ENCODE measurements around the gene ZNF436. TPM values are rescaled to one million over a fixed set of nuclear protein-coding genes. Genes with fewer than 3 reads are reported as not detected.

ZNF436 gene
- total RNA-seq, 2 donors from 2014 or later, result 8.9 to 10.3 TPM

- no peak overlapping the region for H3K4me3 ChIP-seq (ENCODE audit: low read length)
- no peak for TF ChIP-seq CTCF (conservative IDR thresholded peaks at IDR 0.05)
- H3K9ac ChIP-seq (ENCODE audit: extremely low read depth, low read length, poor library complexity, severe bottlenecking), result no peak overlapping the region
- Mint-ChIP-seq H3K9me3 (no peaks in the 10 kb centered on the region), H3K4me1 (peaks cover 15% of the 10 kb centered on the region), H3K36me3 (ENCODE audit: low read depth) (no peaks in the 10 kb centered on the region), H3K27me3 (ENCODE audit: insufficient read depth) (peaks cover 68% of the 10 kb centered on the region), H3K4me3 (no peak overlapping the region), H3K27ac (no peak overlapping the region)
- H3K27ac ChIP-seq (ENCODE audit: low read depth, low read length), result no peak overlapping the region
- H3K9me3 ChIP-seq (ENCODE audit: control insufficient read depth, low read length), result peaks cover 5% of the 10 kb centered on the region
- DNase-seq, result no peak
- 63 to 88% methylated on average over 1 to 2 of the region's 2 CpGs for WGBS, 2 experiments (ENCODE audit: insufficient coverage in 1 of 2, insufficient read length in 1 of 2)
- no peaks in the 10 kb centered on the region for H3K36me3 ChIP-seq (ENCODE audit: control insufficient read depth, insufficient read depth, low read length)
- peaks cover 10% of the 10 kb centered on the region for H3K27me3 ChIP-seq (ENCODE audit: control insufficient read depth, insufficient read depth, low read length, poor library complexity, severe bottlenecking)
- H3K4me1 ChIP-seq (ENCODE audit: control insufficient read depth, insufficient read depth, low read length), result no peaks in the 10 kb centered on the region
Observed at GRCh38 chr1:23392125-23392855, 22.7 kb upstream of the ZNF436 start.

- Mint-ChIP-seq H3K27me3 (ENCODE audit: insufficient read depth) (peaks cover 70% of the 10 kb centered on the region), H3K9me3 (no peaks in the 10 kb centered on the region), H3K4me1 (peaks cover 7% of the 10 kb centered on the region), H3K27ac (no peak overlapping the region), H3K36me3 (ENCODE audit: low read depth) (no peaks in the 10 kb centered on the region), H3K4me3 (no peak overlapping the region)
- no peak overlapping the region for H3K9ac ChIP-seq (ENCODE audit: extremely low read depth, low read length, poor library complexity, severe bottlenecking)
- no peak overlapping the region for H3K27ac ChIP-seq (ENCODE audit: low read depth, low read length)
- no peaks in the 10 kb centered on the region for H3K36me3 ChIP-seq (ENCODE audit: control insufficient read depth, insufficient read depth, low read length)
- no peak for TF ChIP-seq CTCF (conservative IDR thresholded peaks at IDR 0.05)
- H3K9me3 ChIP-seq (ENCODE audit: control insufficient read depth, low read length), result peaks cover 5% of the 10 kb centered on the region
- 75 to 84% methylated on average over 9 of the region's 9 CpGs for WGBS, 2 experiments (ENCODE audit: insufficient coverage in 1 of 2, insufficient read length in 1 of 2)
- no peaks in the 10 kb centered on the region for H3K27me3 ChIP-seq (ENCODE audit: control insufficient read depth, insufficient read depth, low read length, poor library complexity, severe bottlenecking)
- peak; percentile 42 for DNase-seq
- H3K4me1 ChIP-seq (ENCODE audit: control insufficient read depth, insufficient read depth, low read length), result no peaks in the 10 kb centered on the region
- no peak overlapping the region for H3K4me3 ChIP-seq (ENCODE audit: low read length)
Observed at GRCh38 chr1:23389837-23390321, 20.2 kb upstream of the ZNF436 start.

- Mint-ChIP-seq H3K36me3 (ENCODE audit: low read depth) (peaks cover under 1% of the 10 kb centered on the region), H3K4me1 (peaks cover 5% of the 10 kb centered on the region), H3K9me3 (no peaks in the 10 kb centered on the region), H3K27ac (no peak overlapping the region), H3K27me3 (ENCODE audit: insufficient read depth) (peaks cover 82% of the 10 kb centered on the region), H3K4me3 (no peak overlapping the region)
- no peaks in the 10 kb centered on the region for H3K36me3 ChIP-seq (ENCODE audit: control insufficient read depth, insufficient read depth, low read length)
- WGBS, 2 experiments (ENCODE audit: insufficient coverage in 1 of 2, insufficient read length in 1 of 2), result 81 to 91% methylated on average over 7 to 8 of the region's 8 CpGs
- H3K27ac ChIP-seq (ENCODE audit: low read depth, low read length), result no peak overlapping the region
- no peak overlapping the region for H3K4me3 ChIP-seq (ENCODE audit: low read length)
- peak; percentile 35 for DNase-seq
- peaks cover 4% of the 10 kb centered on the region for H3K9me3 ChIP-seq (ENCODE audit: control insufficient read depth, low read length)
- no peak for TF ChIP-seq CTCF (conservative IDR thresholded peaks at IDR 0.05)
- no peak overlapping the region for H3K9ac ChIP-seq (ENCODE audit: extremely low read depth, low read length, poor library complexity, severe bottlenecking)
- H3K27me3 ChIP-seq (ENCODE audit: control insufficient read depth, insufficient read depth, low read length, poor library complexity, severe bottlenecking), result no peaks in the 10 kb centered on the region
- H3K4me1 ChIP-seq (ENCODE audit: control insufficient read depth, insufficient read depth, low read length), result no peaks in the 10 kb centered on the region
Observed at GRCh38 chr1:23387494-23387893, 17.9 kb upstream of the ZNF436 start.
